Glutamatergic neuron (in vitro differentiated cells): ENCODE data around the gene ARHGAP24. TPM values are rescaled to one million over a fixed set of nuclear protein-coding genes. Genes with fewer than 3 reads are reported as not detected.

Experiments used
- DNase-seq: peaks from one replicate; pipeline ENCODE4 v3.0.0; 2022
- H3K27ac Mint-ChIP-seq: one replicate; pipeline ENCODE4 v1.8.0; 2020; ENCODE audit warnings: mild to moderate bottlenecking, mixed read lengths, inconsistent platforms; ENCODE audit not compliant: unreplicated experiment
- H3K27me3 Mint-ChIP-seq: one replicate; pipeline ENCODE4 v1.8.0; 2020; ENCODE audit warnings: mild to moderate bottlenecking, moderate library complexity, mixed read lengths, inconsistent platforms; ENCODE audit not compliant: unreplicated experiment
- H3K36me3 Mint-ChIP-seq: one replicate; pipeline ENCODE4 v1.8.0; 2020; ENCODE audit warnings: mild to moderate bottlenecking, mixed read lengths, inconsistent platforms; ENCODE audit not compliant: unreplicated experiment
- H3K4me1 Mint-ChIP-seq: one replicate; pipeline ENCODE4 v1.8.0; 2020; ENCODE audit warnings: mild to moderate bottlenecking, low read depth, mixed read lengths, inconsistent platforms; ENCODE audit not compliant: unreplicated experiment
- H3K4me3 Mint-ChIP-seq: one replicate; pipeline ENCODE4 v1.8.0; 2020; ENCODE audit warnings: mild to moderate bottlenecking, mixed read lengths, inconsistent platforms; ENCODE audit not compliant: unreplicated experiment
- H3K9me3 Mint-ChIP-seq: one replicate; pipeline ENCODE4 v1.8.0; 2020; ENCODE audit warnings: mild to moderate bottlenecking, moderate library complexity, mixed read lengths, inconsistent platforms; ENCODE audit not compliant: unreplicated experiment
- total RNA-seq: library from RNA; stranded (reverse); fragmentation: NEBNext Ultra II Directional; extraction: Animal tissue kit (Norgen Biotek cat#: 25700); gene quantifications from one replicate; pipeline ENCODE4 v1.2.1, GENCODE V29; 2021; ENCODE audit not compliant: unreplicated experiment
- TF ChIP-seq, protein P1 (sequence below): fragments of 200-600 bp; sonication (generic); IDR thresholded peaks from one replicate; pipeline ENCODE4 v1.5.0; 2021; ENCODE audit not compliant: partially characterized antibody, unreplicated experiment

The ARHGAP24 gene
- total RNA-seq, 1 donor from 2014 or later: 1.6 TPM

DNA sequence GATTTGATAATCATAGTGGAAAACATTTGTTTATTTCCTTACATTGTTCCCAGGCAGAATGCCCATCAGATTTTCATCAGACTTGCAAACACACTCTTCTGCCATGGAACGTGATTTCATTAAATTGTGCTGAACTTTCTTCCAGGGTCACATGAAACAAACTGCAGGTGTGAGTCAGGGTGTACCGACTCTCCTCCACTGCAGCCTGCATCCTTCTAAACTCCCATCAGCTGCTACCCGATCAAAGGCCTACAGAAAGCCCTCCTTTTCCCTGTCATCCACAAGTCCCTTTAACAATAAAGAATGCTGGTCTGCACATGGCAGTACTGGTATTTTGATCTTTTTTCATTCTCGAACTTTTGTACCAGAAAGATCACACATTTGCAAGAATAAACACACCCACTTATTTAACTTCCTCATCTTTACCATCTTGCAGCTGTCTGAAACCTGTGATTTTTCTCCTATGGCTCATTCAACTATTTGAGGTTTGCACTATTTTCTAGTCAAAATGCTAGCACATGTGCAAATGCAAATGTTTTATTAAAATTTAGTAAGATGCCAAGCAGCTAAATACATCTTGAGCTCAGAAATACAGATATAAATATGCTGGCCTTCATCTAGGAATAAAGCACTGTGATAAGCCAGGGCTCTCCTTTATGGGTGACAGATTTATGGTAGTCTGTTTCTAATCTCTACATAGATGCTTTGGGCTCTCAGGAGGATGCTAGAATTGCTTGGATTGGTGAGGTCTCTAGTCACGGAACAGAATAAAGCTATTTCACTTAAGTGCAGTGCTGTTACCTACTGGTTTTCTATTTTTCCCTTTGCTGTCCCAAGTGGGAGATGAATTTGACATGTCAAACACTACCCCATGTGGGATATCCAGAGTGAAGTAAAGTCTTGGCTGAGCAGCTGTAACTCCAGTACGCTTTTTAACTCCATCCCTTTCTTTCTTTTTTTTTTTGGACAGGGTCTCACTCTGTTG, 25.8 kb upstream of the ARHGAP24 start:
- Mint-ChIP-seq H3K36me3 (no peaks in the 10 kb centered on the region), H3K4me1 (no peaks in the 10 kb centered on the region), H3K27me3 (no peaks in the 10 kb centered on the region), H3K9me3 (no peaks in the 10 kb centered on the region), H3K4me3 (no peak overlapping the region), H3K27ac (no peak overlapping the region)
- TF ChIP-seq, protein P1, sequence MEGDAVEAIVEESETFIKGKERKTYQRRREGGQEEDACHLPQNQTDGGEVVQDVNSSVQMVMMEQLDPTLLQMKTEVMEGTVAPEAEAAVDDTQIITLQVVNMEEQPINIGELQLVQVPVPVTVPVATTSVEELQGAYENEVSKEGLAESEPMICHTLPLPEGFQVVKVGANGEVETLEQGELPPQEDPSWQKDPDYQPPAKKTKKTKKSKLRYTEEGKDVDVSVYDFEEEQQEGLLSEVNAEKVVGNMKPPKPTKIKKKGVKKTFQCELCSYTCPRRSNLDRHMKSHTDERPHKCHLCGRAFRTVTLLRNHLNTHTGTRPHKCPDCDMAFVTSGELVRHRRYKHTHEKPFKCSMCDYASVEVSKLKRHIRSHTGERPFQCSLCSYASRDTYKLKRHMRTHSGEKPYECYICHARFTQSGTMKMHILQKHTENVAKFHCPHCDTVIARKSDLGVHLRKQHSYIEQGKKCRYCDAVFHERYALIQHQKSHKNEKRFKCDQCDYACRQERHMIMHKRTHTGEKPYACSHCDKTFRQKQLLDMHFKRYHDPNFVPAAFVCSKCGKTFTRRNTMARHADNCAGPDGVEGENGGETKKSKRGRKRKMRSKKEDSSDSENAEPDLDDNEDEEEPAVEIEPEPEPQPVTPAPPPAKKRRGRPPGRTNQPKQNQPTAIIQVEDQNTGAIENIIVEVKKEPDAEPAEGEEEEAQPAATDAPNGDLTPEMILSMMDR: no peak
- DNase-seq: no peak

DNA sequence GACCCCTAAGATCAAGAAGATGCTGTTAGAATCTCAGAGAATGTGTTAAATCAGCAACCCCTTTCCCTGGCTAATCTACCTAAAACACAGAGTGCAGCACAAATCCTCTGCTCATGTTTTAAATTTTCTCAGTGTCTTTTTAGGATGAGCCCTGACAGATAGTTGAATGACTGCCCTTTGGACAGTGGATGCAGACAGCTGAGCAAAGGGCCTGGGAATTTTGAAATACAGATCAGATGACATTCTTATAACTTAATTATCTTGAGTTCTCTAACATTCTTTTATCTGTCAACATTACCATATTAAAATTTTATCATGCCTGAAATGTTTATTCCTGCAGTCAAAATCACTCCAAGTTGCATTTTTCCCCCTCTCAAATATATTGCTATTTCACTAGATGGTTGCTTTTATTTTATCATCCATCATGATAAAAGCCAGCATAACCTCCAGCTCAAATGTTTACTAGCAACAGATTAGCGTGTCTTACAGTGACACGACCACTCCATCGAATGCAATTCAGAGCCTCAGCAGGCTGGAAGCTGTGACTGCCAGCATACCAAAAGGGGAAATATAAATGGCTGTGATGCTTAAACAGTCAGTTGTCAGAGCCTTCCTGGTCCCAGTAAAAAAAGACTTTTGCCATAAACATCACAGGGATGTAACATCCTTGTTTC, 22.8 kb upstream of the ARHGAP24 start:
- peaks cover 3% of the 10 kb centered on the region for H3K27me3 Mint-ChIP-seq
- no peaks in the 10 kb centered on the region for H3K4me1 Mint-ChIP-seq
- no peak overlapping the region for H3K27ac Mint-ChIP-seq
- DNase-seq: no peak
- no peak overlapping the region for H3K4me3 Mint-ChIP-seq
- TF ChIP-seq, protein P1: no peak
- H3K9me3 Mint-ChIP-seq: no peaks in the 10 kb centered on the region
- H3K36me3 Mint-ChIP-seq: no peaks in the 10 kb centered on the region

DNA sequence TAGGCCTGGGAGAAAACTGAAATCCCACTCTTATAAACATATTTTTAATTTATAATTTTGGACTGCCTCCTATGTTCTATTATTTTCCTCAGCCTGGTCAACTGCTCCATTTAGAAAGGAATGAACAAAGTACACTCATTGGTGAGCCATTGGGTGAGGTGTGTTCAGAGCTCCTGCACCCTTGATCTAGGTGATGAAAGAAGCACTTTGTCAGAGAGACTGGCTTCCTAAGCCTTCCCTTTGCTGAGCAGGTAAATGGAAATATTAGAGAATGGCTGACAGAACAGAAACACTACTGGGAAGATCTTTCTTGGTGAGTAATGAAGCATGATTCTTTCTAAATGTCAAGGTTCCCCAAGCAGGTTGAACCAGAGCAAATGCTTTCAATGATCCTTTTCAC, 19.0 kb upstream of the ARHGAP24 start:
- Mint-ChIP-seq H3K9me3 (no peaks in the 10 kb centered on the region), H3K4me1 (no peaks in the 10 kb centered on the region), H3K36me3 (no peaks in the 10 kb centered on the region), H3K27me3 (peaks cover 3% of the 10 kb centered on the region), H3K4me3 (no peak overlapping the region), H3K27ac (no peak overlapping the region)
- no peak for DNase-seq
- TF ChIP-seq, protein P1: no peak

DNA sequence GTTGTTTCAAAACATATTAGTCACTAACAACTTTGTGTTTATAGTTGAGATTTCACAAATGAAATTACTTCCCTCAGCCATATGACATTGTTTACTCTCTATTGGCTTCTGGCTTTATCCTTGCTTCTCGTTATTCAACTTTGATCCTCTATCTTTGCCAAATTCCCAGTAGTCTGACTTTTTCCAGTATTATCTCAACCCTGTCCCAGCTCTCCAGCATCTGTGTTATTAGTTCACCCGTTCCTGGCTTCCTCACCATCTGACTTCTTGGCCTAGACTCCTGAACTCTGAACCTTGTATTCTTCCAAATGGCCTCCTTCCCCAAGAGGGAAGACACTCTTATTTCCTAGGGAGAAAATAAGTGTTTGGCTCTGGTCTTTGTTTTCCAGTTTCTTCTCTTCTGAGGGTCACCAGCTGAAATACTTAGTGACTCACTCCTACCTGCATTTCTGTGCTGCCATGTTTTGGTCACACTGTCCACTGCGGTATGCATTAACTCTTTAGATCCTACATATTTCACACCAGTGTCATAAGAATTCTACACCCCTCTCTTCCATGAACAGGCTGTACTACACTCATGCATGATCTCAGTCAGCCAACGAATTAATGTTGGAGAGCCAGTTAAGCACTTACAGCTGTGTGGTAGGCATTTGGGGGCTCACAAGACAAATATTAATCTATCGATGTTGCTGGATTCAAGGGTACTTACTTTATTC, 17.0 kb upstream of the ARHGAP24 start:
- Mint-ChIP-seq H3K27ac (no peak overlapping the region), H3K9me3 (no peaks in the 10 kb centered on the region), H3K4me3 (no peak overlapping the region), H3K4me1 (no peaks in the 10 kb centered on the region), H3K36me3 (no peaks in the 10 kb centered on the region), H3K27me3 (peaks cover 3% of the 10 kb centered on the region)
- TF ChIP-seq, protein P1: no peak
- DNase-seq: no peak
